Fibroblast of lung (primary cell): Measurements from ENCODE around the gene CHRNA1. TPM values are rescaled to one million over a fixed set of nuclear protein-coding genes. Genes with fewer than 3 reads are reported as not detected.

Experiments
- DNase-seq, 2 donors: peaks; one replicate each; pipeline versions ENCODE4 v3.0.0 to v3.0.0-alpha.2; 2010; ENCODE audit warnings: low read depth in 2 of 2
- H2AFZ ChIP-seq: 2 replicates; pipeline ENCODE4 v1.5.1; 2012; ENCODE audit warnings: low read length, control low read depth, inconsistent platforms
- H3K27ac ChIP-seq: 2 replicates; pipeline ENCODE4 v1.5.1; 2011; ENCODE audit warnings: low read length, control low read depth; ENCODE audit not compliant: insufficient read depth
- H3K27me3 ChIP-seq: 2 replicates; pipeline ENCODE4 v1.5.1; 2011; ENCODE audit warnings: mild to moderate bottlenecking, low read length; ENCODE audit not compliant: control insufficient read depth, insufficient read depth
- H3K36me3 ChIP-seq: 2 replicates; pipeline ENCODE4 v1.5.1; 2011; ENCODE audit warnings: low read length; ENCODE audit not compliant: control insufficient read depth, insufficient read depth
- H3K4me1 ChIP-seq: 2 replicates; pipeline ENCODE4 v1.5.1; 2011; ENCODE audit warnings: low read length; ENCODE audit not compliant: control insufficient read depth, insufficient read depth; ENCODE audit errors: extremely low read depth
- H3K4me2 ChIP-seq: 2 replicates; pipeline ENCODE4 v1.5.1; 2011; ENCODE audit warnings: low read length, control low read depth; ENCODE audit not compliant: insufficient read depth; ENCODE audit errors: extremely low read depth
- H3K4me3 ChIP-seq, 4 experiments: fragments of 200-600 bp in 1 of 4; sonication (generic) in 1 of 4; replicated peaks in 1 of 4; 2 replicates each; pipeline ENCODE4 v1.5.1; 2011 to 2016; ENCODE audit warnings: low read length in 4 of 4, low read depth in 3 of 4, mild to moderate bottlenecking in 3 of 4, control low read depth in 2 of 4, inconsistent platforms in 1 of 4, mixed read lengths in 1 of 4; ENCODE audit not compliant: insufficient read depth in 1 of 4; ENCODE audit errors: control extremely low read depth in 1 of 4
- H3K79me2 ChIP-seq: 2 replicates; pipeline ENCODE4 v1.5.1; 2012; ENCODE audit warnings: mild to moderate bottlenecking, low read length, inconsistent platforms; ENCODE audit not compliant: control insufficient read depth, insufficient read depth
- H3K9ac ChIP-seq: 2 replicates; pipeline ENCODE4 v1.5.1; 2011; ENCODE audit warnings: mild to moderate bottlenecking, low read length, control low read depth; ENCODE audit not compliant: insufficient read depth
- H3K9me3 ChIP-seq: 2 replicates; pipeline ENCODE4 v1.5.1; 2012; ENCODE audit warnings: low read depth, low read length; ENCODE audit not compliant: control insufficient read depth, insufficient read depth
- H4K20me1 ChIP-seq: 2 replicates; pipeline ENCODE4 v1.5.1; 2011; ENCODE audit warnings: low read length; ENCODE audit not compliant: control insufficient read depth, insufficient read depth; ENCODE audit errors: extremely low read depth
- EZH2 ChIP-seq: IDR thresholded peaks from 2 replicates; pipeline ENCODE4 v1.5.1; 2012; ENCODE audit warnings: low read length, control low read depth, mild to moderate bottlenecking; ENCODE audit errors: missing control alignments
- polyA plus RNA-seq, 2 donors: library from polyadenylated mRNA; depleted of rRNA in 1 of 2; stranded (reverse) in 1 of 2; unstranded in 1 of 2; fragments of >200 nt; gene quantifications; 2 replicates each; pipeline ENCODE4 v1.2.1, GENCODE V29; 2011 to 2012; ENCODE audit warnings: missing spikeins in 1 of 2
- total RNA-seq: library from RNA; depleted of rRNA; stranded (reverse); fragments of >200 nt; gene quantifications from 2 replicates; pipeline ENCODE4 v1.2.1, GENCODE V29; 2014
- TF ChIP-seq, protein P1 (sequence below), 2 donors: IDR thresholded peaks in 1 of 2; conservative IDR thresholded peaks in 1 of 2; 1 replicate in 1 of 2; 2 replicates in 1 of 2; pipeline ENCODE4 v1.5.1; 2011 to 2012; ENCODE audit warnings: low read length in 2 of 2, control low read depth in 1 of 2, inconsistent platforms in 1 of 2, low read depth in 1 of 2, mild to moderate bottlenecking in 1 of 2

The CHRNA1 gene
- total and polyA plus RNA-seq, 2 donors (not counting 1 experiment from before 2014, with no cell fraction given) = 0.33 to 1.1 TPM

DNA sequence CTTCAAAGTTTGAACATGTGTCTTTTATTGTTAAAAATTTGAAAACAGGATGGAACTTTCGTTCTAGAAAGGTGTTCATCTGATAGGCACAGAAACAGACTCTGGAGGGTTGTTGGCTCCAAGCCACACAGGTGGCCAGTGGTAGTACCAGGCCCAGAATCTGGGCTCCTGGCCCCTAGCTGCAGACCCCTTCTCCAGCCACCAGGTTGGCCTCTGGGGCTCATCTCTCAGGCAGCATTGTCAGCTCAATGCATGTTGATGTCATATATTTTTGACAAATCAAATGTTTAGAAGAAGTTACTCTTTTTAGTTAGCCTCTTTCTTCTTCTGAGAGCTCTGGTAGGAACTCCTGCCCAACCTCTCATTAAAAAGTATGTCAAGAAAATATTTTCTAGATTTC lies 34.5 kb upstream of the CHRNA1 start:
- Histone ChIP-seq H3K27me3 (no peaks in the 10 kb centered on the region), H4K20me1 (no peaks in the 10 kb centered on the region), H3K79me2 (no peaks in the 10 kb centered on the region), H2AFZ (no peak overlapping the region), H3K4me1 (peaks cover 37% of the 10 kb centered on the region), H3K9ac (no peak overlapping the region), H3K9me3 (no peaks in the 10 kb centered on the region), H3K4me3 (no peak overlapping the region), H3K27ac (peak overlapping the region; percentile 62), H3K4me2 (no peak overlapping the region), H3K36me3 (peaks cover 4% of the 10 kb centered on the region)
- no peak for DNase-seq
- TF ChIP-seq EZH2 = no peak
- TF ChIP-seq, protein P1, sequence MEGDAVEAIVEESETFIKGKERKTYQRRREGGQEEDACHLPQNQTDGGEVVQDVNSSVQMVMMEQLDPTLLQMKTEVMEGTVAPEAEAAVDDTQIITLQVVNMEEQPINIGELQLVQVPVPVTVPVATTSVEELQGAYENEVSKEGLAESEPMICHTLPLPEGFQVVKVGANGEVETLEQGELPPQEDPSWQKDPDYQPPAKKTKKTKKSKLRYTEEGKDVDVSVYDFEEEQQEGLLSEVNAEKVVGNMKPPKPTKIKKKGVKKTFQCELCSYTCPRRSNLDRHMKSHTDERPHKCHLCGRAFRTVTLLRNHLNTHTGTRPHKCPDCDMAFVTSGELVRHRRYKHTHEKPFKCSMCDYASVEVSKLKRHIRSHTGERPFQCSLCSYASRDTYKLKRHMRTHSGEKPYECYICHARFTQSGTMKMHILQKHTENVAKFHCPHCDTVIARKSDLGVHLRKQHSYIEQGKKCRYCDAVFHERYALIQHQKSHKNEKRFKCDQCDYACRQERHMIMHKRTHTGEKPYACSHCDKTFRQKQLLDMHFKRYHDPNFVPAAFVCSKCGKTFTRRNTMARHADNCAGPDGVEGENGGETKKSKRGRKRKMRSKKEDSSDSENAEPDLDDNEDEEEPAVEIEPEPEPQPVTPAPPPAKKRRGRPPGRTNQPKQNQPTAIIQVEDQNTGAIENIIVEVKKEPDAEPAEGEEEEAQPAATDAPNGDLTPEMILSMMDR (conservative IDR thresholded peaks at IDR 0.05 in 1 of 2, IDR thresholded peaks at IDR 0.05 in 1 of 2; ENCODE audit: low read depth in 1 of 2, low read length in 2 of 2) = no peak

DNA sequence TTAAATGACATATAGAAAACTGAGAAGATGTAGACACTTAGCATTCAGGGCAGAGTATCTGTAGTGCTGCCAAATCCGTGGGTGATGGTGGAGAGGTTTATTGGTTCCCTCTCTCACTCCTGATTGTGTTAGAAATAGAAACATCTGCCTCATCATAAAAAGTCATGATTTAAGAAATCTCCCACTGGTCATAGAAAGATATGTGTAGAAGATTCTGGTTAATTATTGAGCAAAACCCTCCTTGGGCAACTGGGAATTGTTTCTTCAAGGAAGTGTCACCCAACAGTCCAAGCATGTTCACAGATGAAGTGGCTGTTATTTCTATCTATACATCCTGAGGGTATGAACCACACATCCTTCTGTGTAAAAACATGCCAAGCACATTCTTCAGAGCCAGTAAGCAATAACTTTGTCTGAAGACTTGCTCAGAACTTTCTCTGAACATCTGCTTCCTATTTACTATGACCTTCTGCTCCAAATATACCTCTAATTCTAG lies 33.6 kb upstream of the CHRNA1 start:
- Histone ChIP-seq H3K36me3 (peaks cover 4% of the 10 kb centered on the region), H3K4me1 (peaks cover 33% of the 10 kb centered on the region), H3K4me2 (peak overlapping the region; percentile 20), H2AFZ (no peak overlapping the region), H3K9ac (no peak overlapping the region), H3K27me3 (no peaks in the 10 kb centered on the region), H4K20me1 (no peaks in the 10 kb centered on the region), H3K9me3 (no peaks in the 10 kb centered on the region), H3K79me2 (no peaks in the 10 kb centered on the region), H3K27ac (peak overlapping the region; percentile 62), H3K4me3 (no peak overlapping the region)
- DNase-seq = peak; percentile 50 to 60
- TF ChIP-seq, protein P1 (conservative IDR thresholded peaks at IDR 0.05 in 1 of 2, IDR thresholded peaks at IDR 0.05 in 1 of 2; ENCODE audit: low read depth in 1 of 2, low read length in 2 of 2) = no peak
- no peak for TF ChIP-seq EZH2

DNA sequence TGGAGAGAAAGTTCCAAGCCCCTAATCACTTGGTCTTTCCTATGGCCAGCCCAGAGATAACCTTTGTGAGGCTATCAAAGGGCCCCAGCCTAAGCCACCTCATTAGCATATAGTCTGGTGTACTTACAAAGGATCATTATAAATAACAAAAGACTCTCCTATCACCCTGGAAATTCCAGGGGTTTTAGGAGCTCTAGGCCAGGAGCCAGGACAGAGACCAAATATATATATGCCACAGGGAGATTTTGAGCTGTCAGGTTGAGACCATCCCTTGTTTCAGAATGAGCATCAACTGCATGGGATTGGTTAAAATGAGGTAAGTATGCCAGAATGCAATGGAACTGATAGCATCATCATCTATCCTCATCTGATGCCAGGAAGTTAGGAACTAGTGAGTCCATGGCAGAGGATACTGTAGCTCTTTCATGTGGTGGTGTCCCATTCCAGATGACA lies 32.1 kb upstream of the CHRNA1 start:
- H3K9ac ChIP-seq = no peak overlapping the region
- H3K79me2 ChIP-seq = no peaks in the 10 kb centered on the region
- H3K4me3 ChIP-seq = no peak overlapping the region
- peaks cover 4% of the 10 kb centered on the region for H3K36me3 ChIP-seq
- H3K27ac ChIP-seq = no peak overlapping the region
- peak in 1 of 2 donors; percentile 33 for DNase-seq
- H4K20me1 ChIP-seq = no peaks in the 10 kb centered on the region
- no peaks in the 10 kb centered on the region for H3K9me3 ChIP-seq
- no peak for TF ChIP-seq EZH2
- TF ChIP-seq, protein P1 (conservative IDR thresholded peaks at IDR 0.05 in 1 of 2, IDR thresholded peaks at IDR 0.05 in 1 of 2; ENCODE audit: low read depth in 1 of 2, low read length in 2 of 2) = no peak
- no peak overlapping the region for H3K4me2 ChIP-seq
- H2AFZ ChIP-seq = no peak overlapping the region
- H3K4me1 ChIP-seq = peaks cover 26% of the 10 kb centered on the region
- H3K27me3 ChIP-seq = no peaks in the 10 kb centered on the region
